H1 (cell line): ENCODE data around the gene PIWIL1.

ENCODE experiments used
- CBX8 ChIP-seq: fragments of 300-800, 300-1000 bp; sonication (generic); IDR thresholded peaks from 2 replicates; pipeline ENCODE4 v1.7.1; 2016; ENCODE audit warnings: low read depth, low read length, borderline replicate concordance
- CREB1 ChIP-seq: IDR thresholded peaks from 2 replicates; pipeline ENCODE4 v1.6.1; 2012; ENCODE audit warnings: inconsistent platforms
- CTCF ChIP-seq, 3 experiments: IDR thresholded peaks; 1 replicate in 2 of 3; 2 replicates in 1 of 3; pipeline versions ENCODE4 v1.5.1 to v1.6.1; 2011; ENCODE audit warnings: low read length in 3 of 3, mild to moderate bottlenecking in 3 of 3, inconsistent platforms in 2 of 3, low read depth in 1 of 3, moderate library complexity in 1 of 3; ENCODE audit not compliant: insufficient read depth in 1 of 3; ENCODE audit errors: control extremely low read depth in 1 of 3
- EZH2 ChIP-seq: fragments of 200-600 bp; sonication (generic); IDR thresholded peaks from 2 replicates; pipeline ENCODE4 v1.7.1; 2012; ENCODE audit warnings: low read depth, mild to moderate bottlenecking, moderate library complexity, low read length, inconsistent platforms; ENCODE audit not compliant: severe bottlenecking
- JUN ChIP-seq: IDR thresholded peaks from 2 replicates; pipeline ENCODE4 v1.6.1; 2011; ENCODE audit warnings: low read depth, mild to moderate bottlenecking, improper control_type of control experiment, low read length
- JUND ChIP-seq: IDR thresholded peaks from 2 replicates; pipeline ENCODE4 v1.6.1; 2011; ENCODE audit warnings: mild to moderate bottlenecking, improper control_type of control experiment, low read length
- NRF1 ChIP-seq: IDR thresholded peaks from 2 replicates; pipeline ENCODE4 v1.6.1; 2011; ENCODE audit warnings: mild to moderate bottlenecking, low read depth, low read length, improper control_type of control experiment
- POLR2A ChIP-seq, 2 experiments: IDR thresholded peaks; 1 replicate in 1 of 2; 2 replicates in 1 of 2; pipeline ENCODE4 v1.6.1; 2011; ENCODE audit warnings: low read depth in 2 of 2, low read length in 2 of 2, mild to moderate bottlenecking in 2 of 2; ENCODE audit errors: control extremely low read depth in 1 of 2
- TF ChIP-seq, protein P1 (sequence below): IDR thresholded peaks from 2 replicates; pipeline ENCODE4 v1.6.1; 2011; ENCODE audit warnings: low read depth, mild to moderate bottlenecking, low read length; ENCODE audit not compliant: insufficient read depth

- TF ChIP-seq POLR2A (IDR thresholded peaks at IDR 0.05; ENCODE audit: control extremely low read depth in 1 of 2, low read depth in 2 of 2, low read length in 2 of 2): no peak
- TF ChIP-seq CREB1: no peak
- no peak for TF ChIP-seq CTCF (IDR thresholded peaks at IDR 0.05; ENCODE audit: control extremely low read depth in 1 of 3, insufficient read depth in 1 of 3, low read depth in 1 of 3, low read length in 3 of 3)
- TF ChIP-seq NRF1: no peak
- no peak for TF ChIP-seq CBX8
- no peak for TF ChIP-seq JUND
- no peak for TF ChIP-seq JUN
- TF ChIP-seq, protein P1, sequence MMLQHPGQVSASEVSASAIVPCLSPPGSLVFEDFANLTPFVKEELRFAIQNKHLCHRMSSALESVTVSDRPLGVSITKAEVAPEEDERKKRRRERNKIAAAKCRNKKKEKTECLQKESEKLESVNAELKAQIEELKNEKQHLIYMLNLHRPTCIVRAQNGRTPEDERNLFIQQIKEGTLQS: no peak
- no peak for TF ChIP-seq EZH2
These were observed 29.3 kb upstream of the PIWIL1 start for GRCh38 chr12:130308393-130308792.
